Common myeloid progenitor, CD34-positive (primary cell): Measurements from ENCODE around the gene LPAR5.
A peak's percentile ranks its signal among the peaks of the same experiment; 100 is the strongest.

Experiments used
- CTCF ChIA-PET: fragments of 350-600 bp; sonication (Branson Sonifier 250); formaldehyde crosslinking; loops from one replicate; lab custom pipeline; 2021; ENCODE audit warnings: antibody characterized with exemption; lab: Charles Lee
- POLR2A ChIA-PET: fragments of 350-600 bp; sonication (Branson Sonifier 250); formaldehyde crosslinking; loops from one replicate; lab custom pipeline; 2021; ENCODE audit warnings: antibody characterized with exemption; lab: Charles Lee
- DNase-seq, 3 donors: peaks; one replicate each; pipeline versions ENCODE4 v3.0.0 to v3.0.0-alpha.2; 2013
- H3K27ac ChIP-seq, 2 experiments: 1 replicate in 1 of 2; 2 replicates in 1 of 2; pipeline ENCODE4 v1.7.0; 2013; ENCODE audit warnings: inconsistent platforms in 2 of 2, low read length in 2 of 2, mild to moderate bottlenecking in 2 of 2, low read depth in 1 of 2, moderate library complexity in 1 of 2; ENCODE audit not compliant: severe bottlenecking in 2 of 2, insufficient read depth in 1 of 2, poor library complexity in 1 of 2
- H3K27me3 ChIP-seq, 5 experiments: replicated peaks in 2 of 5; 1 replicate in 3 of 5; 2 replicates in 2 of 5; pipeline versions ENCODE4 v1.6.1 to v1.7.0; 2013; ENCODE audit warnings: low read length in 4 of 5, mild to moderate bottlenecking in 2 of 5, moderate library complexity in 2 of 5, inconsistent platforms in 1 of 5; ENCODE audit not compliant: insufficient read depth in 5 of 5, control insufficient read depth in 4 of 5
- H3K36me3 ChIP-seq, 4 experiments: 1 replicate in 2 of 4; 2 replicates in 2 of 4; pipeline versions ENCODE4 v1.6.1 to v1.7.0; 2013; ENCODE audit warnings: low read length in 3 of 4, control low read depth in 1 of 4, mild to moderate bottlenecking in 1 of 4; ENCODE audit not compliant: control insufficient read depth in 4 of 4, insufficient read depth in 4 of 4
- H3K4me1 ChIP-seq, 4 experiments: 1 replicate in 3 of 4; 2 replicates in 1 of 4; pipeline versions ENCODE4 v1.6.1 to v1.7.1; 2013; ENCODE audit warnings: low read length in 3 of 4, mild to moderate bottlenecking in 3 of 4, control low read depth in 1 of 4, inconsistent platforms in 1 of 4, moderate library complexity in 1 of 4; ENCODE audit not compliant: control insufficient read depth in 4 of 4, insufficient read depth in 4 of 4; ENCODE audit errors: control extremely low read depth in 1 of 4
- H3K4me3 ChIP-seq, 7 experiments: 1 replicate in 4 of 7; 2 replicates in 3 of 7; pipeline versions ENCODE4 v1.5.1 to v1.7.0; 2013; ENCODE audit warnings: mild to moderate bottlenecking in 7 of 7, low read length in 6 of 7, moderate library complexity in 6 of 7, inconsistent platforms in 2 of 7, low read depth in 2 of 7, control low read depth in 1 of 7; ENCODE audit not compliant: insufficient read depth in 4 of 7, control insufficient read depth in 1 of 7; ENCODE audit errors: extremely low read depth in 1 of 7
- H3K9me3 ChIP-seq, 5 experiments: 1 replicate in 4 of 5; 2 replicates in 1 of 5; pipeline versions ENCODE4 v1.6.1 to v1.7.1; 2013; ENCODE audit warnings: low read length in 4 of 5, mild to moderate bottlenecking in 2 of 5, inconsistent platforms in 1 of 5, low read depth in 1 of 5, moderate library complexity in 1 of 5; ENCODE audit not compliant: control insufficient read depth in 4 of 5, insufficient read depth in 2 of 5; ENCODE audit errors: control extremely low read depth in 1 of 5
- WGBS: methylation state at CpG from one replicate; pipeline ENCODE4 v1.1.5; 2013; ENCODE audit not compliant: insufficient coverage; 5-methylcytosine and 5-hydroxymethylcytosine counted together

Gene LPAR5

GRCh38 chr12:6612652-6613014, 23.1 kb downstream of the LPAR5 start:
- WGBS: 57% methylated on average over 6 of the region's 7 CpGs

GRCh38 chr12:6612247-6612646, 23.5 kb downstream of the LPAR5 start:
- peaks cover 16 to 66% (median 51%) of the 10 kb centered on the region in 4 experiments for H3K4me1 ChIP-seq
- peak overlapping the region in 2 of 7 experiments; percentile 3 to 66 for H3K4me3 ChIP-seq
- ChIA-PET CTCF (interaction anchor here (0.6 to 1.0 kb wide), 3 partner anchors 8 to 142 kb away, joined by 3 read pairs; no protein-coding TSS in a partner anchor), POLR2A (interaction anchor here (3.3 kb wide), 1 partner anchor 77 kb away, joined by 14 read pairs; the partner anchor contains the start of gene ZNF384)
- DNase-seq: no peak
- H3K36me3 ChIP-seq: no peaks in the 10 kb centered on the region
- WGBS: 64% methylated on average over 4 of the region's 6 CpGs
- no peaks in the 10 kb centered on the region for H3K9me3 ChIP-seq
- H3K27me3 ChIP-seq: no peaks in the 10 kb centered on the region
- peak overlapping the region in 1 of 2 experiments; percentile 78 for H3K27ac ChIP-seq

More at GRCh38 chr12:6612652-6613014, 23.1 kb downstream of the LPAR5 start:
- Histone ChIP-seq H3K4me1 (peaks cover 16 to 65% (median 50%) of the 10 kb centered on the region in 4 experiments), H3K9me3 (no peaks in the 10 kb centered on the region), H3K36me3 (no peaks in the 10 kb centered on the region), H3K27ac (peak overlapping the region in 1 of 2 experiments; percentile 78), H3K4me3 (peak overlapping the region in 5 of 7 experiments; percentile 3 to 66 (median 51)), H3K27me3 (no peaks in the 10 kb centered on the region)
- ChIA-PET CTCF (interaction anchor here (0.6 to 3.2 kb wide), 7 partner anchors 8 to 269 kb away, joined by 3 to 12 read pairs (median 3); no protein-coding TSS in a partner anchor), POLR2A (interaction anchor here (0.6 to 3.3 kb wide), 3 partner anchors 8 to 117 kb away, joined by 3 to 14 read pairs (median 5); partner anchors contain the start of gene ZNF384)
- DNase-seq: no peak

- Histone ChIP-seq H3K27me3 (no peaks in the 10 kb centered on the region), H3K27ac (peak overlapping the region in 1 of 2 experiments; percentile 58), H3K9me3 (no peaks in the 10 kb centered on the region), H3K36me3 (peaks cover 0 to 17% (median 4%) of the 10 kb centered on the region in 4 experiments), H3K4me3 (no peak overlapping the region), H3K4me1 (peaks cover 30 to 72% (median 62%) of the 10 kb centered on the region in 4 experiments)
- WGBS: 23% methylated on average over 4 of the region's 8 CpGs
- DNase-seq: peak in 2 of 3 donors; percentile 68 to 76
- CTCF ChIA-PET: interaction anchor here (1.1 to 1.2 kb wide), 2 partner anchors 12 to 78 kb away, joined by 3 to 4 read pairs; no protein-coding TSS in a partner anchor
- POLR2A ChIA-PET: interaction anchor here (0.9 kb wide), 1 partner anchor 80 kb away, joined by 3 read pairs; the partner anchor contains the start of gene ZNF384
These were observed 27.0 kb downstream of the LPAR5 start for GRCh38 chr12:6608592-6609281.

GRCh38 chr12:6607751-6608591, 27.8 kb downstream of the LPAR5 start:
- Histone ChIP-seq H3K27ac (peak overlapping the region in 1 of 2 experiments; percentile 43), H3K4me3 (peak overlapping the region in 5 of 7 experiments; percentile 19 to 42 (median 26)), H3K27me3 (no peaks in the 10 kb centered on the region), H3K4me1 (peaks cover 34 to 75% (median 65%) of the 10 kb centered on the region in 4 experiments), H3K9me3 (no peaks in the 10 kb centered on the region), H3K36me3 (peaks cover 0 to 24% (median 5%) of the 10 kb centered on the region in 4 experiments)
- peak; percentile 87 to 94 (median 93) for DNase-seq
- 2% methylated on average over 5 of the region's 8 CpGs for WGBS
- ChIA-PET CTCF (interaction anchor here (0.9 to 1.2 kb wide), 3 partner anchors 9 to 79 kb away, joined by 3 to 5 read pairs (median 4); no protein-coding TSS in a partner anchor), POLR2A (interaction anchor here (0.6 to 0.9 kb wide), 2 partner anchors 13 to 81 kb away, joined by 3 read pairs; partner anchors contain the start of gene ZNF384)

GRCh38 chr12:6606331-6607131, 29.2 kb downstream of the LPAR5 start:
- H3K36me3 ChIP-seq: peaks cover 7 to 38% (median 15%) of the 10 kb centered on the region in 4 experiments
- peaks cover 32 to 72% (median 62%) of the 10 kb centered on the region in 4 experiments for H3K4me1 ChIP-seq
- no peaks in the 10 kb centered on the region for H3K9me3 ChIP-seq
- H3K4me3 ChIP-seq: peak overlapping the region; percentile 69 to 96 (median 82)
- POLR2A ChIA-PET: interaction anchor here (0.6 to 2.0 kb wide), 3 partner anchors 11 to 83 kb away, joined by 3 to 5 read pairs (median 4); partner anchors contain the start of genes NOP2 and ZNF384
- H3K27ac ChIP-seq: peak overlapping the region; percentile 58 to 83
- H3K27me3 ChIP-seq: no peaks in the 10 kb centered on the region
- WGBS: under 1% methylated on average over 33 of the region's 70 CpGs
- DNase-seq: peak in 2 of 3 donors; percentile 51 to 61
- CTCF ChIA-PET: interaction anchor here (1.0 to 2.8 kb wide), 4 partner anchors 15 to 78 kb away, joined by 4 to 11 read pairs (median 6); no protein-coding TSS in a partner anchor
